HepG2 (cell line): ENCODE measurements around the gene MAP3K2.

Experiments
- BCL6 ChIP-seq: IDR thresholded peaks from 2 replicates; pipeline ENCODE4 v1.6.1; 2016; ENCODE audit warnings: missing genetic modification reagents, missing compliant biosample characterization
- BRCA1 ChIP-seq: sonication (generic); formaldehyde crosslinking; IDR thresholded peaks from 2 replicates; pipeline ENCODE4 v1.4.0; 2020; ENCODE audit warnings: missing genetic modification reagents
- EHMT2 ChIP-seq: fragments of 200-600 bp; sonication (generic); IDR thresholded peaks from 2 replicates; pipeline ENCODE4 v1.7.0; 2017; ENCODE audit warnings: antibody characterized with exemption, low read depth, low read length, borderline replicate concordance
- FOSL2 ChIP-seq: sonication (generic); formaldehyde crosslinking; IDR thresholded peaks from 2 replicates; pipeline ENCODE4 v1.4.0; 2020; ENCODE audit warnings: missing genetic modification reagents
- SMARCC2 ChIP-seq: fragments of 450-650 bp; IDR thresholded peaks from 2 replicates; pipeline ENCODE4 v1.6.1; 2017; ENCODE audit warnings: antibody characterized with exemption, mild to moderate bottlenecking
- ZBTB49 ChIP-seq: sonication (generic); formaldehyde crosslinking; IDR thresholded peaks from 2 replicates; pipeline ENCODE4 v1.4.0; 2020; ENCODE audit warnings: missing genetic modification reagents, borderline replicate concordance
- TF ChIP-seq, protein P1 (sequence below): sonication (generic); formaldehyde crosslinking; IDR thresholded peaks from 2 replicates; pipeline ENCODE4 v1.5.0; 2020; ENCODE audit warnings: mild to moderate bottlenecking, missing genetic modification reagents, moderate library complexity

DNA sequence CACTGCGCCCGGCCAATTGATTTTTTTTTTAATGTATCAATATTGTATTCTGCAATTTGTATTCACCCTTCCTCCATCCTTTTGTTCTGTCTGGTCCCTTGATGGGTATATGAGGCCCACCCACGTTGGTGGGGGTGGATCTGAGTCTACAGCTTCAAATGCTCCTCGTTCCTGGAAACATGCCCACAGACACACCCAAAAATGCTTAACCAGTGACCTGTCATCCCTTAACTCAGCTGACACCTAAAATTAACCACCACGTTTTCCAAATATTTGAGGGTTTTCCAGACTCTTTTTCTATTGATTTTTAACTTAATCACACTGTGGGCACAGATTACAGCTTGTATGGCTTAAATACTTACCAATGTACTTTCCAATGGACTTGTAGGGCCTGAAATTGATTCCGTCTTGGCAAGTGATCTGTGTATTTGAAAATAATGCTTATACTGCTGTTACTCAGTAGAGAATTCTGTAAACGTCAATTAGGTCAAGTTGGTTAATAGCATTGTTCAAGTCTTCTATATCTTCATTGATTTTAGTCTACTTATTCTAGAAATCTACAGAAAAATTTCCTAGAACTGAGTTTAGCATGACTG, 133.3 kb downstream of the MAP3K2 start:
- no peak for TF ChIP-seq SMARCC2
- no peak for TF ChIP-seq FOSL2 (CRISPR knock-in tag)
- TF ChIP-seq, protein P1, sequence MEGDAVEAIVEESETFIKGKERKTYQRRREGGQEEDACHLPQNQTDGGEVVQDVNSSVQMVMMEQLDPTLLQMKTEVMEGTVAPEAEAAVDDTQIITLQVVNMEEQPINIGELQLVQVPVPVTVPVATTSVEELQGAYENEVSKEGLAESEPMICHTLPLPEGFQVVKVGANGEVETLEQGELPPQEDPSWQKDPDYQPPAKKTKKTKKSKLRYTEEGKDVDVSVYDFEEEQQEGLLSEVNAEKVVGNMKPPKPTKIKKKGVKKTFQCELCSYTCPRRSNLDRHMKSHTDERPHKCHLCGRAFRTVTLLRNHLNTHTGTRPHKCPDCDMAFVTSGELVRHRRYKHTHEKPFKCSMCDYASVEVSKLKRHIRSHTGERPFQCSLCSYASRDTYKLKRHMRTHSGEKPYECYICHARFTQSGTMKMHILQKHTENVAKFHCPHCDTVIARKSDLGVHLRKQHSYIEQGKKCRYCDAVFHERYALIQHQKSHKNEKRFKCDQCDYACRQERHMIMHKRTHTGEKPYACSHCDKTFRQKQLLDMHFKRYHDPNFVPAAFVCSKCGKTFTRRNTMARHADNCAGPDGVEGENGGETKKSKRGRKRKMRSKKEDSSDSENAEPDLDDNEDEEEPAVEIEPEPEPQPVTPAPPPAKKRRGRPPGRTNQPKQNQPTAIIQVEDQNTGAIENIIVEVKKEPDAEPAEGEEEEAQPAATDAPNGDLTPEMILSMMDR = no peak
- no peak for TF ChIP-seq EHMT2
- no peak for TF ChIP-seq BCL6 (CRISPR knock-in tag)
- no peak for TF ChIP-seq ZBTB49
- TF ChIP-seq BRCA1 = no peak
